HG02571 (cell line): ENCODE results near the gene IFT57.
A peak's percentile ranks its signal among the peaks of the same experiment; 100 is the strongest.
"Not testable (repeated sequence)": the region's sequence is repeated elsewhere in the genome, so short reads cannot be mapped to it uniquely, and the experiment has no call there.

Experiments used
- ATAC-seq: cut with Tn5 transposase; IDR thresholded peaks from one replicate; pipeline ENCODE4 v1.9.1; 2021; ENCODE audit warnings: mild to moderate bottlenecking, moderate library complexity; ENCODE audit not compliant: unreplicated experiment

The IFT57 gene

DNA sequence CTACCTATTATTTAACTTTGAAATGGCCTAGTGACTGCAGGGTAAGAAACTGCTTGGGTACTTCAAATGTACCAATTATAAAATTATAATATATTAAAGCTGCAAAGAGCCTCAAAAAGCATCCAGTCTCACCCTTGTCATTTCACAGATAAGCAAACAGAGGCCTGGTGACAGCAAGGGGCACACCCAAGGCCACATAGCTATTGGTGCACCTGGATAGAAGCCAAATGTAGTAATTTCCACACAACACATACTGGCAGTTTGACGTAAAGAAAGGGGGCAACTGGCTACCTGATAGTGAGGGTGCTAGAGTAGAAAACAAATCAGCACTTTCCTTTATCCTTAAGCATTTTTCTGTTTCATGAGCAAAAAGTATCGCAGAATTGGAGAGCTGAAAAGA, 51.1 kb downstream of the IFT57 start:
- no peak for ATAC-seq

DNA sequence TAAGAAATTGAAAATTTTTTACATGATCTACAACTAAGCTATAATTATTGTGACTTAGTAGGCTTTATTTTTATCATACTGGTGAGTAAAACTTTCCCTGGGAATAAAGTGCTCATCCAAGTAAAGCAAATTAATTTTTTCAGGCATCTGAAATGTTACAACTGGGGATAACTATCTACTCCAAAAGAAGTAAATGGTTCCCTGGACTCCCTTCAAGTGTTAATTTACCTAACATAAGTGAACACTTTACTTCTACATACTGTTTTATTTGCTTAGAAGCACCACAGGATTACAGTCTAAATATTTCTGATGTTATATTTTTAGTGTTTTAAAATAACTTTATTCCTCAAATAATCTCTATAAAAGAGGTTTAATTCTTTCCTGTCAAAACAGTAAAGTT, 57.8 kb downstream of the IFT57 start:
- no peak for ATAC-seq

DNA sequence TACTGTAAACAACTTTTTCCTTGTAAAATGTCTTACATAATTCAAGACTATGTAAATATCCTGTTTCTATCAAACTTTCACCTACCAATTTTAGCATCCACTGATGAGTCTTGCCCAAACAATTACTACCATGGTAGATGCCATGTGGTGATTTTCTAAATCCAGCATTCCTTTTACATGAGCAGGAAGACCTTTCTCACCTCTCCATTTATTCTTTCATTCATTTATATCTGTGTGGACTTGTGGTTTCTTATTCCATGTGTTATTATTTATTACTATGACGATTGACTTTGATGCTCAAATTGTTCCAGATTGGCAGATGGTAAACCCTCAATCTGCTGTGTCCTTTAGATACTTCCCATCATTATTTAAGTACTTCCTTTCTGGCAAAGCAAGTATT, 62.4 kb downstream of the IFT57 start:
- no peak for ATAC-seq

DNA sequence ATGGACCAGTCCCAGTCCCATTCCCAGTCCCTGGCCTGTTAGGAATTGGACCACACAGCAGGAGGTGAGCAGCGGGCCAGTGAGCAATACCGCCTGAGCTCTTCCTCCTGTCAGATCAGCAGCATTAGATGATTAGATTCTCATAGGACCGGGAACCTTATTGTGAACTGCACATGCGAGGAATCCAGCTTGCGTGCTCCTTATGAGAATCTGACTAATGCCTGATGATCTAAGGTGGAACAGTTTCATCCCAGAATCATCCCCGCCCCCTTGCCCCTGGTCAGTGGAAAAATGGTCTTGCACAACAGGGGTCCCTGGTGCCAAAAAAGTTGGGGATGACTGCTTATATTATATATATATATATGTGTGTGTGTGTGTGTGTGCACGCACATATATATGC, 63.1 kb downstream of the IFT57 start:
- no peak for ATAC-seq

DNA sequence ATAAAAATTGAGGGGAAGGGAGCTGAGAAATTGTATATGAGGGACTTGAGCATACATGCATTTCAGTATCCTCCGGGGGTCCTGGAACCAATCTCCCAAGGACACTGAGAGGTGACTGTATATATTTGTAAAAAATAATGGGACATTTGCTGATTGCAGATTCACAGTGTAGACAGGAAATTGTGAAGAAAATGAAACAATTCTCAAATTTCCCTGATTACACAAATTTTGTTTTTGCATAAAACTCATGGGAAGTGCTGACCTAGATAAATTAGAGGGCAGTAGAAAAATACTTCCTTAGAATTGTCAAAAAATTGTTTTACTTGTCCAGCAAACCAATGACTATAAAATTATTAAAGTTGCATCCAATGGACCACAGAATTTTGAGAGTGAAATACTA, 64.0 kb downstream of the IFT57 start:
- no peak for ATAC-seq

DNA sequence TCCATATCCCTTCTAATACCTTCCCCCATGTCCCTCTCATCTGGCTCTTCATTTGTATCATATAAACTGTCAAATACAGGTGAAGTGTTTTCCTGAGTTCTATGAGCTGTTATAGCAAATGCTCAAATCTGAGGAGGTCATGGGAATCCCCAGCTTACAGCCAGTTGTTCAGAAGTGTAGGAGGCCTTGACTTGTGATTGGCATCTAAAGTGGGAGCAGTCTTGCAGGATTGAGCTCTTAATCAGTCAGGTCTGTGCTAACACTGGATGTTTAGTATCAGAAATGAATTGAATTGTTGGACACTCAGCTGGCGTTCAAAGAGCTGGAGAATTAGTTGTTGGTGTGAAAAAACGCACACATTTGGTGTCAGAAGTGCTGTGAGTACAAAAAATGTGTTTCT, 65.0 kb downstream of the IFT57 start:
- no peak for ATAC-seq

DNA sequence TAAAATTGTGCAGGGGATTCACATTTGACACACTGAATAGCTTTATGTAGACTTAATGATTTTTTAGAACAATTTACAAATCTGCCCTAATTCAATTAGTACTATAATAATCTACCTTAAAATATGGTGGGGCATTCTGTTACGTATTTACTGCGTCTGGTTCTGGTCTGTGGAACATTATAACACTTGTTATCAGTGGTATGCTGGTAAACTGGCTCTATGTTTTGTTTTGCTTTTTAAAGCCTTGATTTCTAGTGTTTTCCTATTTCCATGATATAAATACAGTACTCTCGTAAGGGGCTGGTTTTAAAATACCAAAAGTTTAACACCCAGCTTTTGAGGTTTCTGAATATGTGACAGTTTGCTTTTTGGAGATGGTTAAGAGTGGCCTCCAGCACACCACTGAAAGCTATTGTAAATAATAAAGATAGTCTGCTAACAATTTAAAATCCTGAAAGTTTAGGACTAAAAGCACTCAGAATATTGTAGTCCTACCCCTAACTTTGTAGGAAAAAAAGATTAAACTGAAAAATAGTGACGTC, 65.8 kb downstream of the IFT57 start:
- ATAC-seq = no peak

DNA sequence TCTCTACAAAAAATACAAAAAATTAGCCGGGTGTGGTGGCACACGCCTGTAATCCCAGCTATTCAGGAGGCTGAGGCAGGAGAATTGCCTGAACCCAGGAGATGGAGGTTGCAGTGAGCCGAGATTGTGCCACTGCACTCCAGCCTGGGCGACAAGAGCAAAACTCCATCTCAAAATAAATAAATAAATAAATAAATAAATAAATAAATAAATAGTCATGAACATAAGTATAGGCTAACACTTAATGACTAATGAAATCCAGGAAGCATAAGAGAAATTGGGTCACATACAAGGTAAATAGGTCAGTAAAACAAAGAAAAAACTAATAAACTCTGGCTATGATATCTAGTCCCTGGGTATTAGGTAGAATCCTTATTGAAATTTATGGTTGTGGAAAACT, 66.6 kb downstream of the IFT57 start:
- ATAC-seq = not testable (repeated sequence)

DNA sequence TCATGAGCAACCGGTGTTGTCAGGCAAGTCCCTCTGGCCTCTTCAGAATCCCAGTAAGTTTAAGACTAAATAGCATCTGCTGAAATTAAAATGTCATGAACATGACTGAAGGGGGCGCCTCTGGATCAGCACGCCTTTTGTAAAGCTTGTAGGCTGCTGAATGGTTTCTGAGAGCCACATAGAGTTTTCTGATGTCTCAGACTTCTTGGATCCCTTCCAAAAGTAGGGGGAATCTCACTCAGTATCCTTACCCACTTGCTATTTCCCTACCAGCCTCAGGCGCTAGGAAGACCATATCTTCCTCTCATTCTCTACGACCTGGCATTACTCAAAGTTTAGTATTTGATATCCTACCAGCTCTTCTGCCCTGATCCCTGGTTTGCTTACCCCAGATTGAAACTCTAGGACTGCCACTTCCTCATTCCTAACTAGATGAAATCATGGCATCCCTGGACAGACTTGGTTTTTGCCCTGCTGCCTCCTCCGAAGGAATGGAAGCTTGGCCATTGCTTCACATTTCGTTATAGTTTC, 68.7 kb downstream of the IFT57 start:
- ATAC-seq = peak; percentile 66

DNA sequence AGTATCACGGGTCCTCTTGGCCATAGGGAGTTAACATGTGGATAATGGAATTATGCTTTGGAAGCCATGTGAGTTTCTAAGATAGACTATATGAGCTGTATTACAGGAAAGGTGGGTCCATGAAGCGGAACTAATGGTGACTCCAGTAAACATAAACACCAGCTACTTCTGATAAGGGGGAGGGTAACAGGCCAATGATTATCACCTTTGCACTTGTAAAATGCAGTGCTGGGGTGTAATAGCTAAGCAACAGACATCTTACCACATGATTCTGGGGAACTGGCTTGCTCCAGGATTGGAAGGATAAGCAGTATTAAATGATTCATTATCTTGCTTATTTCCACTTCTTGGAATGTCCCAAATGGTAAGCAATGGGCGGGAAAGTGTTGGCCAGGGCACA, 70.0 kb downstream of the IFT57 start:
- no peak for ATAC-seq

DNA sequence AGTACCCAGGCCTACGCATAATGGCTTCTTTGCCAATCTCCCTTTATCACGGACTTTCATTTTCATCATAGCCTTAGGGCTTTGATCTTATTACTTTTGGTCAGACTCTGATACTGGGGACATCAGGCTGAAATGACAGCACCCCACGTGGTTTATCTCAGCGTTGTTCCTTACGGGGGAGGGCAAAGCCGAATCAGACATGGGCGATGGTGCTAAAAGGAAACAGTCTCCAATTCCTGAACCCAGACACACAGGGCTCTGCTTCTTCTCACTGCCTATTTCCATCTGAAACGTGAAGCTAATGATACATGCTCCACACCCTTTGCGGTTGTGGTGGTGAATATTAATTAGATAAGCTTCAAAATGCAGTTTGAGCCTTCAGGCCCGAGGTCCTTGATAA, 72.0 kb downstream of the IFT57 start:
- ATAC-seq = no peak

DNA sequence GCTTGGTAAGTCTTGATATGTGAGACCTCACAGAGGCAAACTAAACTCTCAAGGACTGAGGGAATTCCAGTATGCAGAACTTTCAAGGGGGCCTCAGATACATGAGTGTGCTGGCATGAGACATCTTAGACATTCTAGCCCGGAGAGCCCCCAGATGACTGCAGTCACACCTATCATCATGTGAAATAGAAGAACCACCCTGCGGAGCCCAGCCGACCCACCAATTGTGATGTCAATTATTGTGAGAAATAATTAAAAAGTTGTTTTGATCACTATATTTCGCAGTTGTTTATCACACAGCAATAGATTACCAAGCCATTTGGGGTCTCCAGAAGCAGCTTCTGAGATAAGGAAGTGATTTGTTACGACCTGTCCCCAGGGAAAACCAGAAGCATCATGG, 76.1 kb downstream of the IFT57 start:
- ATAC-seq = no peak

DNA sequence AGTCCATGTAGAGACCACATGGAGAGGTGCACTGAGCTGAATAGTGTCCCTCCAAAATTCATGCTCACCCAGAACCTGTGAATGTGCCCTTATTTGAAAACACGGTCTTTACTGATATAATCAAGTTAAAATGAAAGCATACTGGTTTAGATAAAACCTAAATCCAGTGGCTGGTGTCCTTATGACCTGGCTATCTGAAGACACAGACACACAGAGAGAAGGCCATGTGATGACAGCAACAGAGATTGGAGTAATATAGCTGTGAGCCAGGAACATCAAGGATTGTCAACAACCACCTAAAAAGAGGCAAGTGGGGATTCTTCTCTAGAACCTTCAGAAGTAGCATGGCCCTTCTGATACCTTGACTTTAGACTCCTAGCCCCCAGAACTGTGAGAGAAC, 76.6 kb downstream of the IFT57 start:
- no peak for ATAC-seq

DNA sequence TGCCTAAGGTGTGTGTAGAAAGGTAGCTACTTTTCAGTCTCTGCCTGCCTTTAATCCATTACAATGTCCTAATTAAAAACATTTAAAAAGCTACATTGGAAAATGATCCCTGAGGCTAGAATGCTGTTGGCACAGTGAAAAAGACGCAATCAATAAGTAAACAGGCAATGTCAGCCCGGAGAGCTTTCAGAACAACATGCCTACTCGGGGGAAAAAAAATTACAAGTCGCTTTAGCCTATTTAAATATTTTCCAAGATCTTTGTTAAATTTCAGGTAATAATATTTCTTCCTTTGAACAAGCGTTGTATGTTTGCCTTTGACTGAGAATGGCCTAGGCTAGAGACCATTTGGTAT, 84.8 kb downstream of the IFT57 start:
- ATAC-seq = no peak

DNA sequence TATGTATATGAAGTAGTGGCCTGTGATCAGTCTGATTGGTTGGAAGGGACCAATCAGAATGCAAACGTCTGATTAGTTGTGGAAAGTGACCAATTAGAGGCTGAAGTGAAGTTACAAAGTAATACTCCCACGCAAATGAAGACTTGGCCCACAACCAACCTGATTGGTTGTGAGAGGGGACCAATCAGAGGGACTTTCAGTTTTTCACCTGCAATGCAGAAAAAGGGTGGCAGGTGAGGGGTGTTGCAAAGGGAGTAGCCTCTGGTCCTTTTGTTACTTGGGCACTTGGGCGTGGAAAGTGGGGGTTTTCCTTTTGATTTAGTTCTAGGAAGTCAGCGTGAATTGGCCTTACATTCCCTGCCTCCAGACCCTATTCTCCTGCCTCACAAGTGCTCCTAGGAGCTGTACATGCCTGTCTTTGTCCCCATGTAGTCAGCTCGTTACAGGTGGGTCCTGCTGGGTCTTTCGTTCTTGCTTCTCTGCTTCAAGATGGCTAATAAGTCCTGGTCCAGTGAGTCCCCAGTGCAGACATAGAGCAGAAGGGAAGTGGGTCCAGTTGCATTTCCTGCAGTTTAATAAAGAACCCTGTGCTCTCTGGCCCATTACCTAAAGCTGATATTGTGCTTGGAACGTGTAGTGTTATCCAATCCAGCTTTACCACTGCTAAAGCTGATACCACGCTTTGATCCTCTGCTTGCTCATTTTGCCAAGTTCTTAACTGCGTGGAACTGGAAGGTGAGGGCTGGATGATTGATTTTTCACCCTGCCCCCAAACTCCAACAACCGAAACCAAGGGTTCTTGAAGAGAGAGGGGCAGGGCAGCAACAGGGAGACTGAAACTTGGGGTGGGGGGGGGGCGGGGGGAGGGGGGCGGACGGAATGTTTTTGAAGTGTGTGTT, 85.4 kb downstream of the IFT57 start:
- ATAC-seq = no peak

DNA sequence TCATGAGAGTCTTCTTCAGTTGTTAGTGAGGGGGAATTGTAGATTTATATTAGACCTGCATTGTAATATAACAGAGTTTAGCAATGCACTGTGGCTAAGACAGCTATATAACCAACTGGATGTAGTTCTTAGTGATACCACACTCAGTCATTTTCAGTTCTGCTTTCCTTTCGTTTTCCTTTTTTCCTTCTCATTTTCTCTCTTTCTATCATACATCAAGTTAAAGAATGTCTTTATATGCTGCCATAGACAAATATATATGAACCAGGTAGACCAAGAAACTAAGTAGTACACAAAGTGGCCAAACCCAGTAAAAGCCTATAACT, 87.7 kb downstream of the IFT57 start:
- ATAC-seq = no peak

DNA sequence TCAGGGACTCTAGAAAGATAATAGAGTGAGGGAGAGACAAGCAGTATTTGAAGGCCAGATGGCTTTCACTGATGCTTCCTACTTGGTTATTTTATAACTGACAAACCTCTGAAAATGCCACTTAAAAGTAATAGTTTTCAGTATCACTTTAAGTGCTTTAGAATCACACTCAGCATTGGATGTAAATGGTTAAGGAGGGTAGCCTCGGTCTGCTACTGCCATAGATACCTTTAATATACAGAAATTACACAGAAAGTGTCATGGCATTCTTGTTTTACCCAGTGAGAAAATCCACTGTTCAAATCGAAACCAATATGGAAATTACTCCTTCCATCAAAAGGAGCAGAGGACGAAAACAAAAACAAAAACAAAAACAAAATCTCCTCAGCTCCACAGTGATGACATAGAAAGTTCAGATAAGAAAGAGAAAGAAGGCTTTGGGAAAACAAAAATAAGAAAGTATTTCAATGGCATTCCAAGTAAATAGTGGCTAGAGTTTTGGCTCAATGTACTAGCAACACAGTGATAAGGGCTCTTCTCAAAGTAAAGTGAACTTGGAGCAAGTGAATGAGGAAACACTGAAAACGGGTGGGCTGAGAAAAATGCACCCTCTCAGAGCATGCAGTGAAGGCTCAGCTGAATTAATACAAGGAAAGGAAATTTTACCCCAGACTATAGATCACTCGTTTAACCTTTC, 88.2 kb downstream of the IFT57 start:
- no peak for ATAC-seq

DNA sequence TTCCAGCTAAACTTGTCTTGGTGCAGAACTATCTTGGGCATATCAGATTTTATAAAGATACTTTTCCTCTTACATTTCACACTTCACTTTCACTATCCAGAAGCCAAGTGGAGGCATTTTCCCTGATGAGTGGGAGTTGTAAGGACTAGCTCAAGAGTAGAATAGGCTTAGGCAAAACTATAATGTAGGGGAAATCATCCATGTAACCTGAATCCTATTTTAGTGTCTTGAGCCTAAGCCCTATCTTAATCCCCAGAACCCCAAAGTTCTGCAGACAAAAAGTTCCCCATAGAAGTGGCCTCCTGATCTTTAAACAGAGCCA, 89.2 kb downstream of the IFT57 start:
- no peak for ATAC-seq

DNA sequence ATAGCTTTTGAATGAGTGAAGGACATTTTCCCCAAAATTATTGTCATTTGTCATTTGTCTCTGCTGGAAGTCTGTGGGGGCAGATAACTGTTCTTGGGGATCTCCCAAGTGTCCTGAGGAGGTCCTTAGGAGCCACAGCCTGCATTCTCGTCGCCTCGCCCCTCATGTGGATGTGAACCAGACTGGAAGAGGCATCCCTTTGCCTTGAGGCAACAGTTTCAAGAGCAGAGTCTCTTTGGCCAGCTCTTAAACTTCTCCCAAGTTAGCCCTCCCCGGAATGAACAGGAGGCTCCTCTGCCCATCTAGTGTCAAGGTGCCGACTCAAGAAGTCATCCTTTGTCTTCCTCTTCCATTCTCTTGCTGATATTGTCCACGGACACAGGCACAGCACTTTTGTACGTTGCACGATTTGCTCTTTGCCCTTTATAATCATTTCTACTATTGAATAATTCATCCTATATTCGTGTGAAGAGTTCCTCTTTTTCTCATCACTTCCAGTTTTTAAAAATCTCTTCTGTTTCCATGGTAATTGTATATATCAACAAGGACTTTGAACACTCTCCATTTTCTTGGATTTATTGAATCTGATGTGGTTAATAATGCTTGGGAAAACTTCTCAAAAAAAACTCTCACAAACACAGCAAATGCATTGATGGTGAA, 90.6 kb downstream of the IFT57 start:
- no peak for ATAC-seq

DNA sequence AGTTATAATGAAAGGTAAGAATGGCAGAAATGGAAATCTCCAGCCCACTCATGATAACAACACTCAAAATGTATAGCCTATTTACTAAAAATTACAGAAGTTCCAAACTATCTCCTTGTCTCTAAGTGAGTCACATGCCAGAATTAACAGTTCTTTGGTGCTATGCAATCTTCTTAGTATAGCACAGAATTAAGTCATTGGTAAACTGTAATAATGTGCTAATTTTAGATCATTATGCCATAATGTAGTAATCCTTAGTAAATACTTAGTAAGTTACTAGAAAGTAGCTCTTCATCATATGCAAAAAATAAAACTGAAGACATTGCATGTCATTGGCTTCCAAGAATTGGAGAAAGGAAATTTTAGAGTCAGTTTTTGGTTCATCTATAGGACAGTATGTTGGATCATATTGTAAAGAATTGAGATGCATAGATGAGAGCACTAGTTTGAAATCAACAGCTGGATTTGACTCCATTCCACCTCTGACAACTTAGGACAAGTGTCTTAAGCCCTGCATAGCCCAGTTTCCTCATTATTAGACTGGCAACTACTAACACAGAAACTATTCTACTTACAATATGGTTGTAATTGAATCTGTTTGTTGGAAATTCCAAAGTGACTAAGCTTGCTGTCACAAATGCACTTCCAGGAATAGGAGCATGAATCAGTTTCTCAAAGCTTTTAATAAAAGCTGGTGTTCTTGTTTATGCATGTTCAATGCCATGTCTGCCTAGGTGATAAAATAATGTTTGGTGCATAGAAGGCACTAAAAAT, 91.3 kb downstream of the IFT57 start:
- no peak for ATAC-seq

DNA sequence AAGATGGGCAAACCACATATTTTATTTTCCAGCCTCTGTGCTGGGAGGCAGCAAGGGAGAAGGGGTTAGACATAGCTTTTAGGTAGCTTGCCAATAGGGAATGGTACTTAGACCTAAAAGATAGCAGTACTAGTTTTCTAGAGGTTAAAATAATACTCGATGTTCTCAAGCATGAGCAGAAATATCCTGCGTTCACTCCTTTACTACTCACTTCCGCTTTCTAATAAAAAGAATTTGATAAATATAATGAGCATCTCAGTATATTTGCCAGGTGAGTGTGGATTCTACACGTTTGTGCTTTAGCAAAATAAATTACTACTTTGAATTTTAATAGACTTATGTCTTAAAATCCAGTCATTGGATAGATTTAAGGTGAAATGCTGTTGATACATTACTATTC, 92.0 kb downstream of the IFT57 start:
- ATAC-seq = no peak
